ENCODE measurements around the gene C1QTNF4. TPM values are rescaled to one million over a fixed set of nuclear protein-coding genes. Genes with fewer than 3 reads are reported as not detected.

C1QTNF4 gene
- total and polyA plus RNA-seq, 2 of the 13 experiments (the other 11 are each of a cell fraction or from before 2014, with no cell fraction given), result not detected

DNA sequence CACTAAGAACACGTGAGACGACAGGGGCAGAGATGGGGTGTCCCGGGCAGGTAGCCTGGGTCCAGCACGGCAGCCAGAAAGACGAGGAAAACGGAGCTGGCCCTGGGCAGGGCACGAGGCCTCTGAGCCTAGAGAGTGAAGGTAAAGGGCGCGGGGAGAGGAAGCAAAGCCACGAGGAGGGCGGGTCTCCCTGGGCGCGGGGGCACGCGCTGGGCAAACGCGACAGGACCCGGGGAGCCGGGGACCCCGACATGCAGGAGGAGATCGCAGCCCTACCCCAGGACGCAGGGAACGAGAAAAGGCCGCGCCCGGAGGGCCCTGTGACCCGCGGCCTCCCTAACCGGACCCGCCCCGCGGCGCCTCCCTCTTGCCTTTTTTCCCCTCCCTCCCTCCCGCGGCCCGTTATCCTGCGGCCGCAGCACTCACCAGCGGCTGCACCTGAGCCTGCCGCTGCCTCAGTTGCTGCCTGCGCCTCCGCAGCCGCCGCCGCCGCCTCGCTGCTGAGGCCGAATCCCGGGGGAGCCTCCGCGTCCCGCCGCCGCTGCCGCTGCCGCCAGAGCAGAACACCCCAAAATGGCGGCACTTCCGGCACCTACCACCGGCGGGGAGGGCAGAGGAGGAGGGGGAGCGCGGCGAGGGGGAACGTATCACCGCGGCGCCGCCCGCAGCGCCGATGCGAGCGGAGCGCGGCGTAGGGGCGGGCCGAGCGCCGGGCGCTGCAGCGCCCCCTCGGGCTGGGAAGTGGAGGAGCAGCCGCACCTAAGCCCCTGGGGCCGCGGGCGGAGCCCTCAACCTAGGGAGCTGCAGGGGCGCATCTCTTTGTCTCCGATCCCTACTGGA lies 41.4 kb downstream of the C1QTNF4 start, which contains the start of gene CELF1 (continued):
- TF ChIP-seq, protein P1, sequence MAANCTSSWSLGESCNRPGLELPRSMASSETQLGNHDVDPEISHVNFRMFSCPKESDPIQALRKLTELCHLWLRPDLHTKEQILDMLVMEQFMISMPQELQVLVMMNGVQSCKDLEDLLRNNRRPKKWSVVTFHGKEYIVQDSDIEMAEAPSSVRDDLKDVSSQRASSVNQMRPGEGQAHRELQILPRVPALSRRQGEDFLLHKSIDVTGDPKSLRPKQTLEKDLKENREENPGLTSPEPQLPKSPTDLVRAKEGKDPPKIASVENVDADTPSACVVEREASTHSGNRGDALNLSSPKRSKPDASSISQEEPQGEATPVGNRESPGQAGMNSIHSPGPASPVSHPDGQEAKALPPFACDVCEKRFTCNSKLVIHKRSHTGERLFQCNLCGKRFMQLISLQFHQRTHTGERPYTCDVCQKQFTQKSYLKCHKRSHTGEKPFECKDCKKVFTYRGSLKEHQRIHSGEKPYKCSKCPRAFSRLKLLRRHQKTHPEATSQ (CRISPR knock-in tag; IDR thresholded peaks at IDR 0.05; ENCODE audit: borderline replicate concordance), result no peak
- peak; percentile 98 for TF ChIP-seq YY1 (IDR thresholded peaks at IDR 0.05; ENCODE audit: insufficient read depth, insufficient replicate concordance, low read depth, low read length)
- TF ChIP-seq GTF2F1 (IDR thresholded peaks at IDR 0.05; ENCODE audit: low read length), result no peak
- TF ChIP-seq BRCA1 (CRISPR knock-in tag; IDR thresholded peaks at IDR 0.05), result no peak
- TF ChIP-seq, protein P2, sequence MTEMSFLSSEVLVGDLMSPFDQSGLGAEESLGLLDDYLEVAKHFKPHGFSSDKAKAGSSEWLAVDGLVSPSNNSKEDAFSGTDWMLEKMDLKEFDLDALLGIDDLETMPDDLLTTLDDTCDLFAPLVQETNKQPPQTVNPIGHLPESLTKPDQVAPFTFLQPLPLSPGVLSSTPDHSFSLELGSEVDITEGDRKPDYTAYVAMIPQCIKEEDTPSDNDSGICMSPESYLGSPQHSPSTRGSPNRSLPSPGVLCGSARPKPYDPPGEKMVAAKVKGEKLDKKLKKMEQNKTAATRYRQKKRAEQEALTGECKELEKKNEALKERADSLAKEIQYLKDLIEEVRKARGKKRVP (CRISPR knock-in tag; IDR thresholded peaks at IDR 0.05), result 0 out of 4 replicates have a peak, but pooled peaks of 1 of the 2 experiments have one; percentile 38
- no peak for TF ChIP-seq ZNF530 (CRISPR knock-in tag; IDR thresholded peaks at IDR 0.05; ENCODE audit: low read depth)
- TF ChIP-seq, protein P3, sequence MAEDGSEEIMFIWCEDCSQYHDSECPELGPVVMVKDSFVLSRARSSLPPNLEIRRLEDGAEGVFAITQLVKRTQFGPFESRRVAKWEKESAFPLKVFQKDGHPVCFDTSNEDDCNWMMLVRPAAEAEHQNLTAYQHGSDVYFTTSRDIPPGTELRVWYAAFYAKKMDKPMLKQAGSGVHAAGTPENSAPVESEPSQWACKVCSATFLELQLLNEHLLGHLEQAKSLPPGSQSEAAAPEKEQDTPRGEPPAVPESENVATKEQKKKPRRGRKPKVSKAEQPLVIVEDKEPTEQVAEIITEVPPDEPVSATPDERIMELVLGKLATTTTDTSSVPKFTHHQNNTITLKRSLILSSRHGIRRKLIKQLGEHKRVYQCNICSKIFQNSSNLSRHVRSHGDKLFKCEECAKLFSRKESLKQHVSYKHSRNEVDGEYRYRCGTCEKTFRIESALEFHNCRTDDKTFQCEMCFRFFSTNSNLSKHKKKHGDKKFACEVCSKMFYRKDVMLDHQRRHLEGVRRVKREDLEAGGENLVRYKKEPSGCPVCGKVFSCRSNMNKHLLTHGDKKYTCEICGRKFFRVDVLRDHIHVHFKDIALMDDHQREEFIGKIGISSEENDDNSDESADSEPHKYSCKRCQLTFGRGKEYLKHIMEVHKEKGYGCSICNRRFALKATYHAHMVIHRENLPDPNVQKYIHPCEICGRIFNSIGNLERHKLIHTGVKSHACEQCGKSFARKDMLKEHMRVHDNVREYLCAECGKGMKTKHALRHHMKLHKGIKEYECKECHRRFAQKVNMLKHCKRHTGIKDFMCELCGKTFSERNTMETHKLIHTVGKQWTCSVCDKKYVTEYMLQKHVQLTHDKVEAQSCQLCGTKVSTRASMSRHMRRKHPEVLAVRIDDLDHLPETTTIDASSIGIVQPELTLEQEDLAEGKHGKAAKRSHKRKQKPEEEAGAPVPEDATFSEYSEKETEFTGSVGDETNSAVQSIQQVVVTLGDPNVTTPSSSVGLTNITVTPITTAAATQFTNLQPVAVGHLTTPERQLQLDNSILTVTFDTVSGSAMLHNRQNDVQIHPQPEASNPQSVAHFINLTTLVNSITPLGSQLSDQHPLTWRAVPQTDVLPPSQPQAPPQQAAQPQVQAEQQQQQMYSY (CRISPR knock-in tag; IDR thresholded peaks at IDR 0.05), result no peak; the same call in 1 of the 2 replicates
- TF ChIP-seq ZNF20 (CRISPR knock-in tag; IDR thresholded peaks at IDR 0.05), result no peak
- no peak for TF ChIP-seq ZNF367 (CRISPR knock-in tag; IDR thresholded peaks at IDR 0.05; ENCODE audit: borderline replicate concordance)
- no peak; the same call in 1 of the 2 replicates for TF ChIP-seq ZNF616 (CRISPR knock-in tag; IDR thresholded peaks at IDR 0.05; ENCODE audit: low read depth)
- TF ChIP-seq SP2 (CRISPR knock-in tag; IDR thresholded peaks at IDR 0.05), result no peak
- TF ChIP-seq HNRNPUL1 (IDR thresholded peaks at IDR 0.05; ENCODE audit: low read depth, low read length), result no peak
- TF ChIP-seq ZNF775 (CRISPR knock-in tag; IDR thresholded peaks at IDR 0.05; ENCODE audit: borderline replicate concordance), result no peak
- peak; percentile 63 for TF ChIP-seq RAD21 (CRISPR knock-in tag; IDR thresholded peaks at IDR 0.05)
- peak; percentile 25 for TF ChIP-seq IKZF4 (CRISPR knock-in tag; IDR thresholded peaks at IDR 0.05; ENCODE audit: borderline replicate concordance, low read depth, not compliant biosample characterization)
- TF ChIP-seq ZNF12 (CRISPR knock-in tag; IDR thresholded peaks at IDR 0.05), result no peak
- TF ChIP-seq HCFC1 (IDR thresholded peaks at IDR 0.05; ENCODE audit: low read depth, low read length), result peak; percentile 31; the same call in 1 of the 2 replicates
- no peak for TF ChIP-seq MBNL3 (CRISPR knock-in tag; conservative IDR thresholded peaks at IDR 0.05)
- TF ChIP-seq, protein P4, sequence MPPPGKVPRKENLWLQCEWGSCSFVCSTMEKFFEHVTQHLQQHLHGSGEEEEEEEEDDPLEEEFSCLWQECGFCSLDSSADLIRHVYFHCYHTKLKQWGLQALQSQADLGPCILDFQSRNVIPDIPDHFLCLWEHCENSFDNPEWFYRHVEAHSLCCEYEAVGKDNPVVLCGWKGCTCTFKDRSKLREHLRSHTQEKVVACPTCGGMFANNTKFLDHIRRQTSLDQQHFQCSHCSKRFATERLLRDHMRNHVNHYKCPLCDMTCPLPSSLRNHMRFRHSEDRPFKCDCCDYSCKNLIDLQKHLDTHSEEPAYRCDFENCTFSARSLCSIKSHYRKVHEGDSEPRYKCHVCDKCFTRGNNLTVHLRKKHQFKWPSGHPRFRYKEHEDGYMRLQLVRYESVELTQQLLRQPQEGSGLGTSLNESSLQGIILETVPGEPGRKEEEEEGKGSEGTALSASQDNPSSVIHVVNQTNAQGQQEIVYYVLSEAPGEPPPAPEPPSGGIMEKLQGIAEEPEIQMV (CRISPR knock-in tag; IDR thresholded peaks at IDR 0.05; ENCODE audit: low read depth), result no peak
- TF ChIP-seq RXRB (CRISPR knock-in tag; IDR thresholded peaks at IDR 0.05; ENCODE audit: borderline replicate concordance), result no peak; the same call in 1 of the 2 replicates
- TF ChIP-seq NR2C2 (CRISPR knock-in tag; IDR thresholded peaks at IDR 0.05; ENCODE audit: borderline replicate concordance), result no peak; the same call in 1 of the 2 replicates
